Measurements from ENCODE around the gene SEPTIN1. TPM values are rescaled to one million over a fixed set of nuclear protein-coding genes. Genes with fewer than 3 reads are reported as not detected.

The SEPTIN1 gene
- total and polyA plus RNA-seq, 2 of the 13 experiments (the other 11 are each of a cell fraction or from before 2014, with no cell fraction given): 0.18 to 0.67 TPM

DNA sequence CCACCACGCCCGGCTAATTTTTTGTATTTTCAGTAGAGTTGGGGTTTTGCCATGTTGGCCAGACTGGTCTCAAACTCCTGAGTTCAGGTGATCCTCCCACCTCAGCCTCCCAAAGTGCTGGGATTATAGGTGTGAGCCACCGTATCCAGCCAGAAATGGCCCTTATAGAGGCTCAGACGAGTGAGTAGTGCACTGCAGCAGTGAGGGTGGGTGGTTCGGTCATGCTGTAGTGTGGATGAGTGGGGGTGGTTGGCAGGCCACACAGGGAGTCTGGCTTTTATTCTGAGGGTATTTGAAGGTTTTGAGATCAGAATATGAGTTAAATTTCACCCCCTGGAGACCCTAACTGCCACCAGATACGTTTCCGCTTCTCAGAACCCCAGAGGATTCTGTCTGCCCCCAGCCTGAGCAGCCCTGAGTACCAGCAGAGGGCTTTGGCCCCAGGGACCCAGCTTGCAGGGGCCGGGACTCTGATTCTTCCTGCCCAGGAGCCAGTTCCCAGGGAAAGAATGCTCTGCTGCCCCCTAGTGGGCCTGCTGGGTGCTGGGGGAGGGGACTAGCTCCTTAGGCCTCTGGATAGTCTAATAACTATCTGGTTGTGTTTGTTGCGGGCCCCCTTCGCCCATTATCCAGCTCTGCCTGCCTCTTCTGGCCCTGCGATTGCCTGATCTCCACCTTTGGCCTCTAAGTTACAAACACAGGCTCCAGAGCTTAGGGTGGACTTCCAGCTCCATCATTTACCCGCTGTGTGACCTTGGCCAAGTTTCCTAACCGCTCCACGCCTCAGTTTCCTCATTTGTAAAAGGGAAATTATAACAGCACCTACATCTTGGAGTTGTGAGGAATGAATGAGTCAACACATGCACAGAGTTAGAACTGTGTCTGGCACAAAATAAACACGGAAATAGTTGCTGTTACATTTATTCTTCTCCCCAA, 27.0 kb upstream of the SEPTIN1 start (continued):
- TF ChIP-seq, protein P1, sequence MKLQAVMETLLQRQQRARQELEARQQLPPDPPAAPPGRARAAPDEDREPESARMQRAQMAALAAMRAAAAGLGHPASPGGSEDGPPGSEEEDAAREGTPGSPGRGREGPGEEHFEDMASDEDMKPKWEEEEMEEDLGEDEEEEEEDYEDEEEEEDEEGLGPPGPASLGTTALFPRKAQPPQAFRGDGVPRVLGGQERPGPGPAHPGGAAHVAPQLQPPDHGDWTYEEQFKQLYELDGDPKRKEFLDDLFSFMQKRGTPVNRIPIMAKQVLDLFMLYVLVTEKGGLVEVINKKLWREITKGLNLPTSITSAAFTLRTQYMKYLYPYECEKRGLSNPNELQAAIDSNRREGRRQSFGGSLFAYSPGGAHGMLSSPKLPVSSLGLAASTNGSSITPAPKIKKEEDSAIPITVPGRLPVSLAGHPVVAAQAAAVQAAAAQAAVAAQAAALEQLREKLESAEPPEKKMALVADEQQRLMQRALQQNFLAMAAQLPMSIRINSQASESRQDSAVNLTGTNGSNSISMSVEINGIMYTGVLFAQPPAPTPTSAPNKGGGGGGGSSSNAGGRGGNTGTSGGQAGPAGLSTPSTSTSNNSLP (IDR thresholded peaks at IDR 0.05; ENCODE audit: low read depth, low read length): 0 out of 2 replicates have a peak, but pooled peaks have one; percentile 18
- TF ChIP-seq, protein P2, sequence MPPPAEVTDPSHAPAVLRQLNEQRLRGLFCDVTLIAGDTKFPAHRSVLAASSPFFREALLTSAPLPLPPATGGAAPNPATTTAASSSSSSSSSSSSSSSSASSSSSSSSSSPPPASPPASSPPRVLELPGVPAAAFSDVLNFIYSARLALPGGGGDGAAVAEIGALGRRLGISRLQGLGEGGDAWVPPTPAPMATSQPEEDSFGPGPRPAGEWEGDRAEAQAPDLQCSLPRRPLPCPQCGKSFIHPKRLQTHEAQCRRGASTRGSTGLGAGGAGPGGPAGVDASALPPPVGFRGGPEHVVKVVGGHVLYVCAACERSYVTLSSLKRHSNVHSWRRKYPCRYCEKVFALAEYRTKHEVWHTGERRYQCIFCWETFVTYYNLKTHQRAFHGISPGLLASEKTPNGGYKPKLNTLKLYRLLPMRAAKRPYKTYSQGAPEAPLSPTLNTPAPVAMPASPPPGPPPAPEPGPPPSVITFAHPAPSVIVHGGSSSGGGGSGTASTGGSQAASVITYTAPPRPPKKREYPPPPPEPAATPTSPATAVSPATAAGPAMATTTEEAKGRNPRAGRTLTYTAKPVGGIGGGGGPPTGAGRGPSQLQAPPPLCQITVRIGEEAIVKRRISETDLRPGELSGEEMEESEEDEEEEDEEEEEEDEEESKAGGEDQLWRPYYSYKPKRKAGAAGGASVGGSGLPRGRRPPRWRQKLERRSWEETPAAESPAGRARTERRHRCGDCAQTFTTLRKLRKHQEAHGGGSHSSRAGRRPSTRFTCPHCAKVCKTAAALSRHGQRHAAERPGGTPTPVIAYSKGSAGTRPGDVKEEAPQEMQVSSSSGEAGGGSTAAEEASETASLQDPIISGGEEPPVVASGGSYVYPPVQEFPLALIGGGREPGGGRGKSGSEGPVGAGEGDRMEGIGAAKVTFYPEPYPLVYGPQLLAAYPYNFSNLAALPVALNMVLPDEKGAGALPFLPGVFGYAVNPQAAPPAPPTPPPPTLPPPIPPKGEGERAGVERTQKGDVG (CRISPR knock-in tag; IDR thresholded peaks at IDR 0.05; ENCODE audit: borderline replicate concordance): 0 out of 2 replicates have a peak, but pooled peaks have one; percentile 28
- TF ChIP-seq NFIC (IDR thresholded peaks at IDR 0.05; ENCODE audit: low read length): peak; percentile 36; the same call in 1 of the 2 replicates
- TF ChIP-seq, protein P3, sequence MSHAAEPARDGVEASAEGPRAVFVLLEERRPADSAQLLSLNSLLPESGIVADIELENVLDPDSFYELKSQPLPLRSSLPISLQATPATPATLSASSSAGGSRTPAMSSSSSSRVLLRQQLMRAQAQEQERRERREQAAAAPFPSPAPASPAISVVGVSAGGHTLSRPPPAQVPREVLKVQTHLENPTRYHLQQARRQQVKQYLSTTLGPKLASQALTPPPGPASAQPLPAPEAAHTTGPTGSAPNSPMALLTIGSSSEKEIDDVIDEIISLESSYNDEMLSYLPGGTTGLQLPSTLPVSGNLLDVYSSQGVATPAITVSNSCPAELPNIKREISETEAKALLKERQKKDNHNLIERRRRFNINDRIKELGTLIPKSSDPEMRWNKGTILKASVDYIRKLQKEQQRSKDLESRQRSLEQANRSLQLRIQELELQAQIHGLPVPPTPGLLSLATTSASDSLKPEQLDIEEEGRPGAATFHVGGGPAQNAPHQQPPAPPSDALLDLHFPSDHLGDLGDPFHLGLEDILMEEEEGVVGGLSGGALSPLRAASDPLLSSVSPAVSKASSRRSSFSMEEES (CRISPR knock-in tag; IDR thresholded peaks at IDR 0.05): peak; percentile 43; the same call in 1 of the 2 replicates
- peak; percentile 98 for TF ChIP-seq RAD21 (CRISPR knock-in tag; IDR thresholded peaks at IDR 0.05)
- no peak for TF ChIP-seq ATRX (CRISPR knock-in tag; IDR thresholded peaks at IDR 0.05; ENCODE audit: borderline replicate concordance)
- TF ChIP-seq KMT2A (CRISPR knock-in tag; IDR thresholded peaks at IDR 0.05): peak; percentile 86
- TF ChIP-seq, protein P4, sequence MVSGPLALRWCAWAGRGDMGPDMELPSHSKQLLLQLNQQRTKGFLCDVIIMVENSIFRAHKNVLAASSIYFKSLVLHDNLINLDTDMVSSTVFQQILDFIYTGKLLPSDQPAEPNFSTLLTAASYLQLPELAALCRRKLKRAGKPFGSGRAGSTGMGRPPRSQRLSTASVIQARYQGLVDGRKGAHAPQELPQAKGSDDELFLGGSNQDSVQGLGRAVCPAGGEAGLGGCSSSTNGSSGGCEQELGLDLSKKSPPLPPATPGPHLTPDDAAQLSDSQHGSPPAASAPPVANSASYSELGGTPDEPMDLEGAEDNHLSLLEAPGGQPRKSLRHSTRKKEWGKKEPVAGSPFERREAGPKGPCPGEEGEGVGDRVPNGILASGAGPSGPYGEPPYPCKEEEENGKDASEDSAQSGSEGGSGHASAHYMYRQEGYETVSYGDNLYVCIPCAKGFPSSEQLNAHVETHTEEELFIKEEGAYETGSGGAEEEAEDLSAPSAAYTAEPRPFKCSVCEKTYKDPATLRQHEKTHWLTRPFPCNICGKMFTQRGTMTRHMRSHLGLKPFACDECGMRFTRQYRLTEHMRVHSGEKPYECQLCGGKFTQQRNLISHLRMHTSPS (CRISPR knock-in tag; IDR thresholded peaks at IDR 0.05; ENCODE audit: low read depth): no peak
- TF ChIP-seq CHD4 (IDR thresholded peaks at IDR 0.05; ENCODE audit: borderline replicate concordance, low read length): 0 out of 2 replicates have a peak, but pooled peaks have one; percentile 23
- no peak for TF ChIP-seq GZF1 (CRISPR knock-in tag; IDR thresholded peaks at IDR 0.05)
- TF ChIP-seq, protein P5, sequence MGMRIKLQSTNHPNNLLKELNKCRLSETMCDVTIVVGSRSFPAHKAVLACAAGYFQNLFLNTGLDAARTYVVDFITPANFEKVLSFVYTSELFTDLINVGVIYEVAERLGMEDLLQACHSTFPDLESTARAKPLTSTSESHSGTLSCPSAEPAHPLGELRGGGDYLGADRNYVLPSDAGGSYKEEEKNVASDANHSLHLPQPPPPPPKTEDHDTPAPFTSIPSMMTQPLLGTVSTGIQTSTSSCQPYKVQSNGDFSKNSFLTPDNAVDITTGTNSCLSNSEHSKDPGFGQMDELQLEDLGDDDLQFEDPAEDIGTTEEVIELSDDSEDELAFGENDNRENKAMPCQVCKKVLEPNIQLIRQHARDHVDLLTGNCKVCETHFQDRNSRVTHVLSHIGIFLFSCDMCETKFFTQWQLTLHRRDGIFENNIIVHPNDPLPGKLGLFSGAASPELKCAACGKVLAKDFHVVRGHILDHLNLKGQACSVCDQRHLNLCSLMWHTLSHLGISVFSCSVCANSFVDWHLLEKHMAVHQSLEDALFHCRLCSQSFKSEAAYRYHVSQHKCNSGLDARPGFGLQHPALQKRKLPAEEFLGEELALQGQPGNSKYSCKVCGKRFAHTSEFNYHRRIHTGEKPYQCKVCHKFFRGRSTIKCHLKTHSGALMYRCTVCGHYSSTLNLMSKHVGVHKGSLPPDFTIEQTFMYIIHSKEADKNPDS (CRISPR knock-in tag; IDR thresholded peaks at IDR 0.05): no peak
- TF ChIP-seq, protein P6, sequence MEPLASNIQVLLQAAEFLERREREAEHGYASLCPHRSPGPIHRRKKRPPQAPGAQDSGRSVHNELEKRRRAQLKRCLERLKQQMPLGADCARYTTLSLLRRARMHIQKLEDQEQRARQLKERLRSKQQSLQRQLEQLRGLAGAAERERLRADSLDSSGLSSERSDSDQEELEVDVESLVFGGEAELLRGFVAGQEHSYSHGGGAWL (CRISPR knock-in tag; IDR thresholded peaks at IDR 0.05): no peak
- no peak; the same call in 1 of the 2 replicates for TF ChIP-seq DMAP1 (CRISPR knock-in tag; IDR thresholded peaks at IDR 0.05)
- TF ChIP-seq ZNF329 (CRISPR knock-in tag; IDR thresholded peaks at IDR 0.05; ENCODE audit: low read depth): 0 out of 2 replicates have a peak, but pooled peaks have one; percentile 15
- TF ChIP-seq DNMT3B (CRISPR knock-in tag; conservative IDR thresholded peaks at IDR 0.05): no peak; the same call in 1 of the 2 replicates
- peak; percentile 72 for TF ChIP-seq ZNF331 (CRISPR knock-in tag; IDR thresholded peaks at IDR 0.05)
- no peak for TF ChIP-seq ZNF430 (CRISPR knock-in tag; IDR thresholded peaks at IDR 0.05)
